SK-N-MC (cell line): ENCODE data around the gene KCNRG.
"Not testable (repeated sequence)": the region's sequence is repeated elsewhere in the genome, so short reads cannot be mapped to it uniquely, and the experiment has no call there.

Source experiments
- DNase-seq: peaks from one replicate; pipeline ENCODE4 v3.0.0-alpha.2; 2011; ENCODE audit warnings: low read depth, low spot score
- H3K27ac ChIP-seq: fragments of 200-600 bp; sonication (generic); 2 replicates; pipeline ENCODE4 v1.5.1; 2016; ENCODE audit warnings: mixed run types
- H3K36me3 ChIP-seq: fragments of 200-600 bp; sonication (generic); 2 replicates; pipeline ENCODE4 v1.6.1; 2017; ENCODE audit warnings: antibody characterized with exemption, low read length, mixed read lengths; ENCODE audit not compliant: insufficient read depth
- H3K4me3 ChIP-seq: fragments of 200-600 bp; sonication (generic); 2 replicates; pipeline ENCODE4 v1.5.1; 2016
- H3K9ac ChIP-seq: fragments of 200-600 bp; sonication (generic); 2 replicates; pipeline ENCODE4 v1.8.0; 2017; ENCODE audit warnings: mixed run types, mixed read lengths; ENCODE audit not compliant: insufficient read length
- H3K9me3 ChIP-seq: fragments of 200-600 bp; sonication (generic); 2 replicates; pipeline ENCODE4 v1.6.1; 2017; ENCODE audit warnings: low read depth, mild to moderate bottlenecking, antibody characterized with exemption, low read length, moderate library complexity, mixed read lengths
- EZH2 ChIP-seq: fragments of 200-600 bp; sonication (generic); IDR thresholded peaks from one replicate; pipeline ENCODE4 v1.6.1; 2017; ENCODE audit warnings: antibody characterized with exemption
- FOXP2 ChIP-seq: optimal IDR thresholded peaks from 2 replicates; pipeline ENCODE3; 2011; ENCODE audit warnings: mild to moderate bottlenecking, moderate library complexity; ENCODE audit not compliant: insufficient read depth; ENCODE audit errors: extremely low read length, control extremely low read depth
- POLR2AphosphoS5 ChIP-seq: IDR thresholded peaks from 2 replicates; pipeline ENCODE4 v1.6.1; 2012; ENCODE audit warnings: mild to moderate bottlenecking, low read depth, low read length, borderline replicate concordance

Gene KCNRG

GRCh38 chr13:50053844-50054243, 38.6 kb downstream of the KCNRG start:
- Histone ChIP-seq H3K9ac (no peak overlapping the region), H3K9me3 (no peaks in the 10 kb centered on the region), H3K4me3 (no peak overlapping the region), H3K36me3 (peaks cover 82% of the 10 kb centered on the region), H3K27ac (no peak overlapping the region)
- TF ChIP-seq FOXP2 (no peak), POLR2AphosphoS5 (no peak), EZH2 (no peak)
- no peak for DNase-seq

DNA sequence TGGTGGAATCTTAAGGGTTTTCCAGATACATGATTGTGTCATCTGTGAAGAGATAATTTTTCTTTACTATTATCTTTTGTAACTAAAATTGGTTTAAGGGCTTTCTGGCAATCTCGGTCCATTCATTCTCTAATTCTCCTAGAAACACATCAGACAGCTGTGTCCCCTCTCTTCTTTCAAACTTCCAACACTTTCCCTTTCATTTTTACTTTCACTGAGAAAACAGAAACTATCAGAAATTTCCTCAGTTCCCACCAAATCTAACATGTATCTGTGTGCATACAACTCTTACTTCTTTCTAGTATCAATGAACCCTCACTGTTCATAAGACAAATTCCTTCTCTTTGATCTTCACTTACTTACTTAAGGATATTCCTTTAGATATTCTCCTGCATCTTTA, 40.2 kb downstream of the KCNRG start:
- Histone ChIP-seq H3K4me3 (no peak overlapping the region), H3K36me3 (peaks cover 87% of the 10 kb centered on the region), H3K27ac (no peak overlapping the region), H3K9me3 (no peaks in the 10 kb centered on the region), H3K9ac (no peak overlapping the region)
- no peak for DNase-seq
- no peak for TF ChIP-seq POLR2AphosphoS5
- no peak for TF ChIP-seq EZH2
- TF ChIP-seq FOXP2 = no peak

DNA sequence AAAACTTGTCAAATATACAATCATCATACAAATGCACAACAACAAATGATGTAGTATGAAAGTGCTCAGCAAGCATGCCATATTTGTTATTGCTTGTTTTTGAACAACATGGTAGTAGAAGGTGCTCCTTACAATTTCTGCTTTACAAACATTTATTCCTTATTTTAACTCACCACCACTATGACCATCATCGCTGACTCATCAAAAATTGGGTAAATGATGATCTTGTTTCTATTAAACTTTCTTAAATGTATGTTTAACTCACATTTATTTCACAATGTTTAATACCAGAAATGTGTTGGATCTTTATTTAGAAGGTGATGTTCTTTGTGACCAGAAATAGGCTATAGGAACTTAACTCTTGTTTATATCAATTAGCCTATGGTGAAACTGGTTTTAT, 45.5 kb downstream of the KCNRG start:
- Histone ChIP-seq H3K4me3 (no peak overlapping the region), H3K9ac (no peak overlapping the region), H3K9me3 (no peaks in the 10 kb centered on the region), H3K27ac (no peak overlapping the region), H3K36me3 (peaks cover 81% of the 10 kb centered on the region)
- TF ChIP-seq FOXP2 (no peak), POLR2AphosphoS5 (no peak), EZH2 (no peak)
- no peak for DNase-seq

- not testable (repeated sequence) for H3K4me3 ChIP-seq, H3K9me3 ChIP-seq, DNase-seq, H3K9ac ChIP-seq, H3K27ac ChIP-seq
- H3K36me3 ChIP-seq = peaks cover 83% of the 10 kb centered on the region
These were observed 47.1 kb downstream of the KCNRG start for GRCh38 chr13:50062336-50062735.

- Histone ChIP-seq H3K27ac (peak overlapping the region; percentile 38; the same call in 1 of the 2 replicates), H3K9me3 (no peaks in the 10 kb centered on the region), H3K4me3 (no peak overlapping the region), H3K36me3 (peaks cover 86% of the 10 kb centered on the region), H3K9ac (no peak overlapping the region)
- no peak for TF ChIP-seq EZH2
- TF ChIP-seq POLR2AphosphoS5 = no peak
- TF ChIP-seq FOXP2 = no peak
- no peak for DNase-seq
These were observed 50.5 kb downstream of the KCNRG start for GRCh38 chr13:50065712-50066111.

DNA sequence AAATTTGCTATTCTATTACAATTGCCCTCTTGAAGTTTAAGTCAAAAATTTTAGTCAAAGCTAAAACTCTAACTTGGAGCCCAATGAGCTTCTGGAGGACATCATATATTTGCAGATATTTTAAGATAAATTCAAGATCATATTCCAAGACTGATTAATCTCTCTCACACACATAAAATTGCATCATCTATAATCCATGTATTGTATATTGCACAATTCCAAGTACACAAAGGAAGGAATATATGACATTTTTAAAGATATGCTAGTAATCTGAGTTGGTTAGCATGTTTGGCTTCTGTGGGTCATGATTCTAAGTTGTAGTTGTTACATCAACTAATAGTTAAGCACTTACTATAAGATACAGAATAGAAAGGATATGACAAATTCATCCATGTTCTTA, 53.3 kb downstream of the KCNRG start:
- Histone ChIP-seq H3K9me3 (no peaks in the 10 kb centered on the region), H3K27ac (0 out of 2 replicates have a peak overlapping the region, but pooled peaks have one; percentile 9)

GRCh38 chr13:50069261-50069660, 54.0 kb downstream of the KCNRG start:
- H3K4me3 ChIP-seq = no peak overlapping the region
- peaks cover 78% of the 10 kb centered on the region for H3K36me3 ChIP-seq
- no peak for DNase-seq
- no peaks in the 10 kb centered on the region for H3K9me3 ChIP-seq
- no peak for TF ChIP-seq FOXP2
- no peak for TF ChIP-seq EZH2
- no peak for TF ChIP-seq POLR2AphosphoS5
- peak overlapping the region; percentile 9; the same call in 1 of the 2 replicates for H3K27ac ChIP-seq
- H3K9ac ChIP-seq = no peak overlapping the region

More for the DNA sequence above, 53.3 kb downstream of the KCNRG start:
- TF ChIP-seq EZH2 (no peak), POLR2AphosphoS5 (no peak), FOXP2 (no peak)
- no peak overlapping the region for H3K4me3 ChIP-seq
- no peak overlapping the region for H3K9ac ChIP-seq
- DNase-seq = no peak
- peaks cover 82% of the 10 kb centered on the region for H3K36me3 ChIP-seq

DNA sequence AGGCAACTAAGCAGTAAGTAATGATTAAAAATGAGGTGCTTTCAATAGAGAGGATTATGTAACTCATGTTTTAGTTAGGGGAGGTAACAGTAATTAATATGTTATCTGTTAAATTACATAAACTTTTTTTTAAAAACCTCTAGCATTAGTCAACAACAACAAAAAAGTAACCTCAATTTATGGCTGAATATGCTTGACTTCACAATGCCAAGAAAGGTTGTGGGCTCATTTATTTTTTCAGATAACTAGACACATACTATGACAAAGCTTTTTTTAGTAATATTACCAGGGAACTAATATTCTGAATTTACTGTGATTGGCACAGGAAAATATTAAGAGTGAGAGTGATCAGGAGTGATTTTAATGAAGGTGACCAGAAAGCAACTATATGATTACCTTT, 54.9 kb downstream of the KCNRG start:
- peaks cover 73% of the 10 kb centered on the region for H3K36me3 ChIP-seq
- H3K9me3 ChIP-seq = no peaks in the 10 kb centered on the region
- no peak for TF ChIP-seq FOXP2
- TF ChIP-seq POLR2AphosphoS5 = no peak
- TF ChIP-seq EZH2 = no peak
- peak overlapping the region; percentile 26; the same call in 1 of the 2 replicates for H3K27ac ChIP-seq
- H3K9ac ChIP-seq = no peak overlapping the region
- DNase-seq = no peak
- no peak overlapping the region for H3K4me3 ChIP-seq
